ENCODE data around the gene LAPTM4A. TPM values are rescaled to one million over a fixed set of nuclear protein-coding genes. Genes with fewer than 3 reads are reported as not detected.
A peak's percentile ranks its signal among the peaks of the same experiment; 100 is the strongest.

The LAPTM4A gene
- total RNA-seq, 1 donor from 2014 or later: 120 TPM

GRCh38 chr2:19989667-19990415, 61.6 kb downstream of the LAPTM4A start, which contains the start of gene WDR35:
Gene WDR35 (minus strand): TSS chr2:19990105. CDS start chr2:19990015, 90 bp downstream.
- DNase-seq (ENCODE audit: low spot score): peak; percentile 94
- peak; percentile 99 for ATAC-seq

- ATAC-seq (no peak), DNase-seq (ENCODE audit: low spot score) (no peak)
Measured at GRCh38 chr2:19989342-19989666, 62.1 kb downstream of the LAPTM4A start.

- ATAC-seq (no peak), DNase-seq (ENCODE audit: low spot score) (no peak)
Measured at GRCh38 chr2:19988600-19988999, 62.8 kb downstream of the LAPTM4A start.

GRCh38 chr2:19987936-19988335, 63.5 kb downstream of the LAPTM4A start:
- DNase-seq (ENCODE audit: low spot score) (no peak), ATAC-seq (no peak)

Other genes with a start within 250 kb of the LAPTM4A start
- gene TTC32, start 149.6 kb downstream of the LAPTM4A start, total RNA-seq: 4.9 TPM
- gene WDR35, start 61.5 kb downstream of the LAPTM4A start, total RNA-seq: 1.5 TPM
- gene MATN3, start 39.0 kb downstream of the LAPTM4A start, total RNA-seq: 0.08 TPM
- gene SDC1, start 173.5 kb upstream of the LAPTM4A start, total RNA-seq: 537 TPM

Data from left lobe of liver (tissue), 2 donors.